ENCODE measurements around the gene HOXA13. TPM values are rescaled to one million over a fixed set of nuclear protein-coding genes. Genes with fewer than 3 reads are reported as not detected.

Gene HOXA13
- total RNA-seq, 1 experiment from 2014 or later: 7.4 TPM

GRCh38 chr7:27192546-27193334 is 7.2 kb downstream of the HOXA13 start:
- no peak for DNase-seq (ENCODE audit: low spot score)

DNA sequence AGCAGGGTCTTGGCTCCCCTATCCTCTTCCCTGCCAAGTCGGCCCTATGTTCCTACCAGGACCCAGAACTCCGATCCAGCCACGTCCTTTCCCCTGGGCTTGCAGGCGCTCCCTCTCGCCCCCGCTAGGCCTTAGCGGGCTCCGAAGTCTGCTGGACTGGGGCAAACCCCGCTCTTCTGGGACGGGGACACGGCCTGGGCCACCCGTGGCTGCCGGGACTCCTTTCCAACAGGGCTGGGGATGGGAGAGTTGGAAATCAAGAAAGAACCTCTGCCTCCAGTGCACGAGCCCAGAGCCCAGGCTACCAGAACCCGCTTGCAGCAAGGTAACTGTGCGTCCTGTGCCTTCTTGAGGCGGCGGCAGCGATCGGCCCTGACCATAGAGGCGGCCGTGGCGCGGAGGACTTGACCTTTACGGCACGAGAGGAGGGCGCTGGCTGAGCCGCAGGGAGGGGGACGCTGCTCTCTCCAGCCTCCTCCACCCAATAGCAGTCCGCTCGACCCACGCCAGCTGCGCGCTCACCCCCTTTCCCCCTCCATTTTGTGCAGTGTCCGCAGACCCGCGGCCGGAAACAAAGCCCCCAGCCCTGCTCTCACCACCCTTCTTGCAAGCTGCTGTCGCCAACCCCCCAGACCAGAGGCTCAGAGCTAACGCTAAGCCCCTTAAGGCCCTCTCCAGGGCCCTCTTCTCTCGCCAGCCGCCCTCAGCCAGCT is 7.9 kb downstream of the HOXA13 start:
- no peak for DNase-seq (ENCODE audit: low spot score)

GRCh38 chr7:27191161-27191731 is 8.6 kb downstream of the HOXA13 start:
- no peak for DNase-seq (ENCODE audit: low spot score)

DNA sequence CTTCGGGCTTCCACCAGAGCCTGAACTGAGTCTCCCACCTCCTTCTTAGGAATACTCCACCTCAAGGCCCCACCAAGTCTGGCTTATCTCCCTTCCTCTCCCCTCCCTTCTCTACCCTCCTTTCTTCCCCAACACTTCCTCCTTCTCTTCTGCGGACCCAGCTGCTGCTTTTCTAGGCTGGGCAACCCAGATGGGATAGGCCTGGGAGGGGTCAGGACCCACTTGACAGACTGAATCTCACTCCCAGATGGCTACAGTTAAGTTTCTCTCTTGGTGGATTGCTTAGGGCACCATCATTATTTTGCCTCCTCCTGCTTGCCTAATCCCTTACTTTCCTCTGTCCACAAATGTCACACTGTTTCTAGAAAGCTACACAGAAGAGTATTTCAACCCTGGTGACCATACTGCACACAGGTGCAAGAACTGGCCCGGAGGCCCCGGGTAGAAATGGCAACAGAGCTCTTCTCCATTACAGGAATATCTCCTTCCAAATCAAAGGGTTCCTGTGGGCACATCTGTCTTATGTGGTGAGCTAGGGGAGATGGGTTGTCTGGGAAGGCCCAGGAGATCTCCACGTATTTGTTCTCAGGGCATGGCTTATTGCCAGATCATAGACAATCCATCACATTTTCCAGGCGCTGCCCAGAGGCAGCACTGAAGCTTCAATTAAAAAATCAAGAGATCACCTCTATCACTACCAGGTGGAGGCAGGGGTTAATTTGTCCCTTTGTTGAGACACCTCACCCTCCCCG is 9.7 kb downstream of the HOXA13 start:
- no peak for DNase-seq (ENCODE audit: low spot score)

- no peak for DNase-seq (ENCODE audit: low spot score)
These were observed 10.4 kb downstream of the HOXA13 start for GRCh38 chr7:27189295-27189996.

DNA sequence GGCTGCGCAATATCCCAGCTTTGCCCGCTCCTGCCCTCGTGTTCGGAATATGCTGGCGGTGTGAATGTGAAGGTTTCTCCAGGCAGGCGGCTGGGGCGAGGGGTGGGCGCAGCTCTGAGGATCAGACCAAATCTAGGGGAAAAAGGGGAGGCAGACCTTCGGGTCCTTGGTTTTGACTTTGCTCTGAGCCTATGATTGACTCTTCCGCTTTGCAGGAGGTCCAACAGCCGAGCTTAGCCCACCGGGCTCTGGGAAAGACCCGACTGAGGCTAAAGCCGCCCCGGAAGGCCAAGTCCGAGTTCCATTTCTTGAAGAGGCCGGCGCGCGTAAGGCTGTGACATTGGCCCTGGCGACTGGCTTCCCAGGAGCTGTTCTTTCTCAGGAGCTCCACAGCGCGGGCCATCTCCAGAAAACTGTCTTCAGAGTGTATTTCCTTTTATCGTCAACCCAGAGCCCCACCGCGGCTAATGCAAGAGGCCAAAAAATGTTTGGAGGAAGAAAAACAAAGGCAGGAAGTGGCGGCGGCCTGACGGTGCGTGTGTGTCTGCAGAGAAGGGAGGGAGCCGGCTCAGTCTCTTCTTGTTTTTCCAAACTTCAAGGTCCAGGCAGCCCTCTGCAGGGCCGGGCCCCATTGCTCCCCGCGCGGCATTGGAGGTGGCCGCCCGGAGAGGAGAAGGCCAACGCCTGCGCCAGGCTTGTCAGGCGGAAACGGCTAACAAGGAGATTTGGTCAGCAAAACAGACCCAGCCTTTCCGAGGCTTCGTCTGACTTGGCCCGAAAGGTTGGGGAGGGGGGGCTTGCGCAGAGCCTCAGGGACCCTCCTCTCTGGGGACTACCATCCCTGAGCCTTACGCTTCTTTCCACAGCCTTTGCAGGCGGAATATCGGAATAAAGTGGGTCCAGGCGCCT is 11.3 kb downstream of the HOXA13 start:
- DNase-seq (ENCODE audit: low spot score): no peak

DNA sequence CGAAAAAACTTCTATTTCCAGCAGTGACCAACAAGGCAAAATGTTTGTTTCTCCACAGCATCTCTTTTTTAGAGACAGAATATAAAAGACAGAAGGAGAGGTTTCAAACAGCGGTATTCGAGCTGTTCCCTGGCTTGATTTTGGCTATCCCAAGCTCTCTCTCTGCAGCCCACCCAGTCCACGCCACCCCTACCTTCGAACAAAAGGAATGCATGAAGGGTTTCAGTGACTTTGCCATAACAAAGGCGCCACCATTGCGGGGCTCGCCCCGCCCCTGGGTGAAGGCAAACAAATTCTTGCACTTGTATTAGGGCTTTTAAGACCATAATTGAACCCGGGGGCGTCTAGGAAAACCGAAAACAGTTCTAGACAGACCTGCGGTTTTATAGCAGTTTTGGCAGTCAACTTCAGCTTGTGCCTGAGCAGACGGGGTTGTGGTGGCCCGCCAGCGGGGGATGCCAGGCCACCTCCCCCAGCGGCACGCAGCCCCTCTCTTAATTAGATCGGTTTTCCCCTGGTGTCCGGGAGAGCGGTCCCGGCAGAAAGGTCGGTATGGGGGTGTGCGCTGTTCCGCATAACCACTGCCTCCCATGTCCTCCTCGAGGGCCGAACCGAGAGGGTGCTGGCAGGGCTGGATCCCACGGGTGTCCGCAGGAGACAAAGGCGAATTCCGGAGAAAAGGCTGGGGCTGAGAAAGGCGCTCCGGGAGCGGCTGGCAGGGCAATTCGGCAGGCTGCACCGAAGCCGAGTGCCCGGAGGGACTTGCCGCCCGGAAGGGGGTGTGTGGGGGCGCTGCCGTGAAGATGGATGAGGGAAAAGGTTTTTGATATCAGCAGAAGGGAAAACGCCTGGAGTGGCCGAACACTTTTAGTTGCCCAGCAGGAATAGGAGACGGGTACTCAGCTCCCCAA is 12.2 kb downstream of the HOXA13 start:
- DNase-seq (ENCODE audit: low spot score): no peak

GRCh38 chr7:27186668-27187474 is 13.0 kb downstream of the HOXA13 start:
- no peak for DNase-seq (ENCODE audit: low spot score)

GRCh38 chr7:27185854-27186667 is 13.8 kb downstream of the HOXA13 start:
- no peak for DNase-seq (ENCODE audit: low spot score)

- no peak for DNase-seq (ENCODE audit: low spot score)
These were observed 14.7 kb downstream of the HOXA13 start, which contains the start of gene HOXA11 for GRCh38 chr7:27185013-27185853. HOXA11 (minus strand) TSS chr7:27185232; CDS start chr7:27185144, 88 bp downstream.

- DNase-seq (ENCODE audit: low spot score): no peak
These were observed 15.4 kb downstream of the HOXA13 start for GRCh38 chr7:27184337-27185012.

DNA sequence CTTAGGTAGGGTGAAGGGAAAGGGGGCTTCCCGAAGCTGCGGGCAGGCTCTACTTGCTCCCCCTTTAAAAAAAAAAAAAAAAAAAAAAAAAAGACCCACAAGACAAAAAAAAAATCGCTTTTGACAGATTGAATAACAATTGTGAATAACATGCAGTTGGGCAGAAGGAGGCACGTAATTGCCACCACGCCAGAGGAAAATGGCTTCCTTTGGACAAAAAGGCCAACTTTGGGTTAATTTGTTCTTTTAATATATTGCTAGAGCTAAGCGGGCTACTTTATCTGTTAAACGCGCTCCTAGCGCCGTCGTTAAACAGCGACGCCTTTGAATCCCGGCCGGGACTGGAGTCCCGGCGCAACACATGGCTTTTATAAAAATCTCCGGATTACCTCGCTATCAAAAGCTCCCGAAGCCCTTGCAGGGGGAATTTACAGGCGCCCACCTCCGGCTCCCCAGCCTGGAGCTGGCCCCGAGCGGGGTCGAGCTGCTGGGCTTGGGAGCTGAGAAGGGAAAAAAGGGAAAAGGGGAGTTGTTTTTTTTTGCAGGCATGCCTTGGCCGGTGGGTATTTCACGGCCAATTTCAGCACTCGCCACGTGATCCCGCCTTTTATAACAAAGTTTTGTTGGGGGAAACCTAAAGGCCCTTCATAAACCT is 16.1 kb downstream of the HOXA13 start:
- no peak for DNase-seq (ENCODE audit: low spot score)

DNA sequence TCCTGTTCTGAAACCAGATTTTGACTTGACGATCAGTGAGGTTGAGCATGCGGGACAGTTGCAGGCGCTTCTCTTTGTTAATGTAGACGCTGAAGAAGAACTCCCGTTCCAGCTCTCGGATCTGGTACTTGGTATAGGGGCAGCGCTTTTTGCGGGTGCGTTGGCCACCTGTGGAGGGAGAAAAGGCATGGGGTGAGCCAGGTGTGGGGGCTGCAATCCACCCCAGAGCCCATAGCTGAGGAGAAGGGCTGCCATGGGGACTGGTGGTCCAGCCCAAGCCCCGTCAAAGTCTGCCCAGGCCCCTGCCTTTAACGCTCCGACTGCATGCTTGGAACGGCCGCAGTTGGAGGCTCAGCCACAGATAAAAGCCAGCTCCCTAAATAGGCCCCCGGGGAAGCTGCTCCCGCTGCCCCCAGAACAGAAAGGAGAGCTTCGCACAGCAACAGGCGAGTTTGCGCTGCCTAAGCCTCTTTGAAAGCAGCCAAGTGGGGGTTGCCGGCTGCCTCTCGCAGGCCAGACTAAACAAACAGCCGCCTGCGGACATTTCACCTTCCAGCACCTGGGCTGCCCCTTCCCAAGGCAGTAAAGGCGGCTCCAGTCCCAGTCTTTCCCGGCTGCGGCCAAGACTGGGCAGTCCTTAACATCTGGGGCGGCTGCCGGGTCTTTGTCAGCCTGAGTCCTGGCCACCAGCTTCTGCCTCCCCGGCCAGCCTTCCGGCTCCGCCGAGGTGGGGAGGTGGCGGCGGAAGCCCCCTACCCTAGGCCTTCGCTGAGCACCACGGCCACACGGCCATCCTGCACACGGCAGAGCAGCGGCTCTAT is 16.8 kb downstream of the HOXA13 start:
- DNase-seq (ENCODE audit: low spot score): no peak

DNA sequence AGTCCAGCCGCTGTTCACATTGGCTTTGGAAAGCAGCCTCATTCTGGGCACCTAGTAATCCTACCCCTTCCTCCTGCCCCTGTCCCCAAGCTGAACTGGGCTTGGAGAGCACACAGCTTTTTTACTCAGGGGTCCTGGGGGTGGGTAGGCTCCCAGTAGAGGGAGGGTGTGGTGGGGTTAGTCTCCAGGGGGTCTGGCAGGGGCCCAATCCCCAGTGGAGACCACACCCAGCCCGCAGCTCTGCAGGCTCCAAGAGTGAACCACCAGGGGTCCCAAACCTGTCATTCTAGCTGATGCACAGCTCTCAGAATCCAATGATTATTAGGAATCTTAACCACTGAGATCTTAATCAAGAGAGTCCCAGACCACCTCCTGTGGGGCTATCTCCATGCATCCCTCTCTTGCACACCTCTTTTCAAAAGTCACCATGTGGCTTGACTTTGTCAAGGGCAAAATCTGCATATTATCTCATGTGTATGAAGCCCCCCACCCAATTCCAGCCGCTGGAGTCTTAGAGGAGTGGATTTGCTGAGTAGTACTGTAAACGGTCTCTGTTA is 17.5 kb downstream of the HOXA13 start:
- no peak for DNase-seq (ENCODE audit: low spot score)

Measured in H4 (cell line).